ENCODE measurements around the gene ADGB.

GRCh38 chr6:146697921-146698320 is 99.1 kb downstream of the ADGB start:
- TF ChIP-seq CTCF (IDR thresholded peaks at IDR 0.05 in 4 of 5, conservative IDR thresholded peaks at IDR 0.05 in 1 of 5) (no peak), POLR2A (IDR thresholded peaks at IDR 0.05) (no peak)

Data from gastrocnemius medialis (tissue), 4 donors.